HepG2 (cell line): ENCODE data around the gene ATP1A2. TPM values are rescaled to one million over a fixed set of nuclear protein-coding genes. Genes with fewer than 3 reads are reported as not detected.

Experiments
- ATAC-seq: fragments of 200-7000 bp; cut with Tn5 transposase; 3 replicates; pipeline ENCODE4 v1.9.1; 2020; ENCODE audit warnings: mild to moderate bottlenecking, moderate library complexity
- BruUV-seq: library from RNA; stranded (reverse); fragments of 400-500 nt; replicated peaks from 2 replicates; lab custom pipeline; 2021; lab: Mats Ljungman, UMichigan
- CTCF ChIA-PET: fragments of 300-600 bp; formaldehyde crosslinking; extraction: SDS; loops from one replicate; lab custom pipeline; 2021; ENCODE audit warnings: low total read pairs, inconsistent platforms, low intra/inter-chr PET ratio; lab: Yijun Ruan, JAX
- POLR2A ChIA-PET: fragments of 350-600 bp; sonication (Branson Sonifier 250); formaldehyde crosslinking; loops from one replicate; lab custom pipeline; 2020; ENCODE audit warnings: antibody characterized with exemption, inconsistent platforms; lab: Yijun Ruan, JAX
- DNase-seq: peaks from one replicate; pipeline ENCODE4 v3.0.0-alpha.2; 2015; ENCODE audit warnings: low spot score
- FAIRE-seq: peaks from 3 replicates; lab custom pipeline; 2011; peaks lifted over from hg19 to GRCh38; lab: Jason Lieb, UNC
- H2AFZ ChIP-seq: one replicate; pipeline ENCODE4 v1.6.1; 2011; ENCODE audit warnings: low read length, inconsistent platforms
- H3K27ac ChIP-seq: fragments of 300-600 bp; 3 replicates; pipeline ENCODE4 v1.8.0; 2011; ENCODE audit warnings: mixed run types, mild to moderate bottlenecking, mixed read lengths, low read length, inconsistent platforms; ENCODE audit not compliant: insufficient read depth; ENCODE audit errors: extremely low read length
- H3K27me3 ChIP-seq, 2 experiments: fragments of 200-600 bp in 1 of 2; 2 replicates in 1 of 2; 3 replicates in 1 of 2; pipeline versions ENCODE4 v1.6.0 to v1.8.0; 2011; ENCODE audit warnings: low read length in 2 of 2, mild to moderate bottlenecking in 2 of 2, moderate library complexity in 2 of 2, inconsistent platforms in 1 of 2; ENCODE audit not compliant: insufficient read depth in 2 of 2, control insufficient read depth in 1 of 2
- H3K36me3 ChIP-seq, 2 experiments: fragments of 200-600 bp in 1 of 2; replicated peaks in 1 of 2; 2 replicates in 1 of 2; 3 replicates in 1 of 2; pipeline versions ENCODE4 v1.5.1 to v1.8.0; 2011; ENCODE audit warnings: low read length in 2 of 2, inconsistent platforms in 1 of 2; ENCODE audit not compliant: insufficient read depth in 2 of 2, control insufficient read depth in 1 of 2
- H3K4me1 ChIP-seq: 2 replicates; pipeline ENCODE4 v1.5.1; 2012; ENCODE audit warnings: low read length, inconsistent platforms; ENCODE audit not compliant: insufficient read depth
- H3K4me2 ChIP-seq: 2 replicates; pipeline ENCODE4 v1.6.0; 2011; ENCODE audit warnings: low read depth, low read length, inconsistent platforms
- H3K4me3 ChIP-seq, 3 experiments: fragments of 200-600 bp in 1 of 3; sonication (generic), shearing (Covaris generic) in 1 of 3; replicated peaks in 1 of 3; 2 replicates each; pipeline ENCODE4 v1.5.1; 2011 to 2016; ENCODE audit warnings: low read length in 3 of 3, inconsistent platforms in 2 of 3, low read depth in 2 of 3, mild to moderate bottlenecking in 2 of 3, control low read depth in 1 of 3, mixed read lengths in 1 of 3; ENCODE audit not compliant: insufficient read depth in 1 of 3
- H3K79me2 ChIP-seq: one replicate; pipeline ENCODE4 v1.6.1; 2011; ENCODE audit warnings: low read length, inconsistent platforms; ENCODE audit not compliant: insufficient read depth
- H3K9ac ChIP-seq: 2 replicates; pipeline ENCODE4 v1.6.0; 2011; ENCODE audit warnings: mild to moderate bottlenecking, low read depth, low read length, inconsistent platforms; ENCODE audit not compliant: insufficient read depth
- H3K9me3 ChIP-seq: 2 replicates; pipeline ENCODE4 v1.5.1; 2012; ENCODE audit warnings: mild to moderate bottlenecking, low read length
- H4K20me1 ChIP-seq: 2 replicates; pipeline ENCODE4 v1.6.0; 2011; ENCODE audit warnings: inconsistent platforms, mild to moderate bottlenecking, low read length, moderate library complexity; ENCODE audit not compliant: insufficient read depth
- FOXA3 ChIP-seq: IDR thresholded peaks from 2 replicates; pipeline ENCODE4 v1.6.1; 2016; ENCODE audit warnings: missing genetic modification reagents, missing compliant biosample characterization
- HOXA9 ChIP-seq: sonication (generic); formaldehyde crosslinking; IDR thresholded peaks from 2 replicates; pipeline ENCODE4 v1.8.1; 2022; ENCODE audit warnings: missing genetic modification reagents, mild to moderate bottlenecking, moderate library complexity, borderline replicate concordance
- KLF16 ChIP-seq, 2 experiments: sonication (generic) in 1 of 2; formaldehyde crosslinking in 1 of 2; IDR thresholded peaks; 2 replicates each; pipeline versions ENCODE4 v1.6.1 to v1.8.0; 2016 to 2023; ENCODE audit warnings: missing genetic modification reagents in 2 of 2, missing compliant biosample characterization in 1 of 2
- SOX5 ChIP-seq: IDR thresholded peaks from 2 replicates; pipeline ENCODE4 v1.6.1; 2016; ENCODE audit warnings: borderline replicate concordance
- ZNF691 ChIP-seq: sonication (generic); formaldehyde crosslinking; IDR thresholded peaks from 2 replicates; pipeline ENCODE4 v1.4.0; 2020; ENCODE audit warnings: missing genetic modification reagents, low read depth, mild to moderate bottlenecking, borderline replicate concordance
- ZNF713 ChIP-seq: sonication (generic); formaldehyde crosslinking; IDR thresholded peaks from 2 replicates; pipeline ENCODE4 v1.4.0; 2020; ENCODE audit warnings: mild to moderate bottlenecking, missing genetic modification reagents
- WGBS: methylation state at CpG from one replicate; pipeline ENCODE4 v1.1.6; 2017; ENCODE audit warnings: low lambda C conversion rate; 5-methylcytosine and 5-hydroxymethylcytosine counted together
- in situ Hi-C: cut with HindIII; loops from 2 replicates; pipeline ENCODE4 v1.10.0; 2017; ENCODE audit warnings: low pct_unique_long_range_greater_than_20kb; ENCODE audit not compliant: extremely low pct_ligation_motif_present
- intact Hi-C: fragments of 100-400 bp; cut with micrococcal nuclease; formaldehyde crosslinking; loops from one replicate; pipeline ENCODE4 v1.10.0; 2022; ENCODE audit not compliant: unreplicated experiment
- polyA plus RNA-seq, 8 experiments: library from polyadenylated mRNA; depleted of rRNA in 3 of 8; stranded (reverse) in 7 of 8; unstranded in 1 of 8; fragments of >200 nt; fragmentation: Illumina TruSeq in 4 of 8; extraction: Trizol in 4 of 8; gene quantifications; 2 replicates each; pipeline versions ENCODE4 v1.2.1 to v1.2.3, GENCODE V29; 2011 to 2016; ENCODE audit warnings: low read depth in 4 of 8, missing spikeins in 1 of 8, mixed read lengths in 1 of 8; ENCODE audit not compliant: insufficient read depth in 1 of 8
- total RNA-seq, 5 experiments: library from RNA; depleted of rRNA; stranded (reverse); fragments of >200 nt; fragmentation: Illumina TruSeq; extraction: Trizol; gene quantifications; 2 replicates each; pipeline ENCODE4 v1.2.3, GENCODE V29; 2016; ENCODE audit warnings: low read depth in 1 of 5
- TF ChIP-seq, protein P1 (sequence below): sonication (generic); formaldehyde crosslinking; IDR thresholded peaks from 2 replicates; pipeline ENCODE4 v1.4.0; 2020; ENCODE audit warnings: mild to moderate bottlenecking, missing genetic modification reagents

The ATP1A2 gene
- total and polyA plus RNA-seq, 2 of the 13 experiments (the other 11 are each of a cell fraction or from before 2014, with no cell fraction given) = 0.16 TPM; not detected in 1

- ATAC-seq (no peak), DNase-seq (no peak), FAIRE-seq (no peak)
- H2AFZ ChIP-seq = no peak overlapping the region
- in situ Hi-C loops (no loop called here), intact Hi-C loops (no loop called here)
- H3K27me3 ChIP-seq = no peaks in the 10 kb centered on the region; a peak in 1 of 5 replicates
- H3K4me3 ChIP-seq = no peak overlapping the region
- H3K36me3 ChIP-seq = no peaks in the 10 kb centered on the region
- no peaks in the 10 kb centered on the region for H4K20me1 ChIP-seq
- no peak overlapping the region for H3K9ac ChIP-seq
- ChIA-PET CTCF (no interaction called here), POLR2A (no interaction called here)
- peaks cover 48% of the 10 kb centered on the region for H3K4me1 ChIP-seq
- no TSS peak for BruUV-seq
- no peaks in the 10 kb centered on the region for H3K9me3 ChIP-seq
- no peak overlapping the region for H3K4me2 ChIP-seq
- no peak for TF ChIP-seq HOXA9 (CRISPR knock-in tag)
- no peak overlapping the region for H3K27ac ChIP-seq
- no peaks in the 10 kb centered on the region for H3K79me2 ChIP-seq
- 45% methylated on average over 5 of the region's 5 CpGs for WGBS
These were observed 5.2 kb downstream of the ATP1A2 start for GRCh38 chr1:160120797-160121196.

GRCh38 chr1:160121388-160121787, 5.8 kb downstream of the ATP1A2 start:
- no peak for TF ChIP-seq SOX5 (CRISPR knock-in tag)
- no peak for TF ChIP-seq ZNF691 (CRISPR knock-in tag)
- TF ChIP-seq ZNF713 (CRISPR knock-in tag) = no peak
- TF ChIP-seq, protein P1, sequence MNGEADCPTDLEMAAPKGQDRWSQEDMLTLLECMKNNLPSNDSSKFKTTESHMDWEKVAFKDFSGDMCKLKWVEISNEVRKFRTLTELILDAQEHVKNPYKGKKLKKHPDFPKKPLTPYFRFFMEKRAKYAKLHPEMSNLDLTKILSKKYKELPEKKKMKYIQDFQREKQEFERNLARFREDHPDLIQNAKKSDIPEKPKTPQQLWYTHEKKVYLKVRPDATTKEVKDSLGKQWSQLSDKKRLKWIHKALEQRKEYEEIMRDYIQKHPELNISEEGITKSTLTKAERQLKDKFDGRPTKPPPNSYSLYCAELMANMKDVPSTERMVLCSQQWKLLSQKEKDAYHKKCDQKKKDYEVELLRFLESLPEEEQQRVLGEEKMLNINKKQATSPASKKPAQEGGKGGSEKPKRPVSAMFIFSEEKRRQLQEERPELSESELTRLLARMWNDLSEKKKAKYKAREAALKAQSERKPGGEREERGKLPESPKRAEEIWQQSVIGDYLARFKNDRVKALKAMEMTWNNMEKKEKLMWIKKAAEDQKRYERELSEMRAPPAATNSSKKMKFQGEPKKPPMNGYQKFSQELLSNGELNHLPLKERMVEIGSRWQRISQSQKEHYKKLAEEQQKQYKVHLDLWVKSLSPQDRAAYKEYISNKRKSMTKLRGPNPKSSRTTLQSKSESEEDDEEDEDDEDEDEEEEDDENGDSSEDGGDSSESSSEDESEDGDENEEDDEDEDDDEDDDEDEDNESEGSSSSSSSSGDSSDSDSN (CRISPR knock-in tag) = no peak
- no peak for TF ChIP-seq KLF16 (CRISPR knock-in tag; IDR thresholded peaks at IDR 0.05)
- no peak for TF ChIP-seq FOXA3 (CRISPR knock-in tag)
- in situ Hi-C loops (no loop called here), intact Hi-C loops (no loop called here)
- H3K4me1 ChIP-seq = peaks cover 48% of the 10 kb centered on the region
- H3K9me3 ChIP-seq = no peaks in the 10 kb centered on the region
- H4K20me1 ChIP-seq = no peaks in the 10 kb centered on the region
- H3K4me2 ChIP-seq = no peak overlapping the region
- 20% methylated on average over 1 of the region's 1 CpG for WGBS
- DNase-seq = no peak
- ChIA-PET CTCF (no interaction called here), POLR2A (no interaction called here)
- no peak for FAIRE-seq
- no peaks in the 10 kb centered on the region for H3K79me2 ChIP-seq
- H3K4me3 ChIP-seq = no peak overlapping the region
- H3K9ac ChIP-seq = no peak overlapping the region
- BruUV-seq = no TSS peak
- H3K27ac ChIP-seq = no peak overlapping the region
- H3K36me3 ChIP-seq = no peaks in the 10 kb centered on the region
- no peaks in the 10 kb centered on the region; a peak in 1 of 5 replicates for H3K27me3 ChIP-seq
- no peak overlapping the region for H2AFZ ChIP-seq
- ATAC-seq = no peak
